ENCODE data around the gene COL1A1.
A peak's percentile ranks its signal among the peaks of the same experiment; 100 is the strongest.

COL1A1 gene

DNA sequence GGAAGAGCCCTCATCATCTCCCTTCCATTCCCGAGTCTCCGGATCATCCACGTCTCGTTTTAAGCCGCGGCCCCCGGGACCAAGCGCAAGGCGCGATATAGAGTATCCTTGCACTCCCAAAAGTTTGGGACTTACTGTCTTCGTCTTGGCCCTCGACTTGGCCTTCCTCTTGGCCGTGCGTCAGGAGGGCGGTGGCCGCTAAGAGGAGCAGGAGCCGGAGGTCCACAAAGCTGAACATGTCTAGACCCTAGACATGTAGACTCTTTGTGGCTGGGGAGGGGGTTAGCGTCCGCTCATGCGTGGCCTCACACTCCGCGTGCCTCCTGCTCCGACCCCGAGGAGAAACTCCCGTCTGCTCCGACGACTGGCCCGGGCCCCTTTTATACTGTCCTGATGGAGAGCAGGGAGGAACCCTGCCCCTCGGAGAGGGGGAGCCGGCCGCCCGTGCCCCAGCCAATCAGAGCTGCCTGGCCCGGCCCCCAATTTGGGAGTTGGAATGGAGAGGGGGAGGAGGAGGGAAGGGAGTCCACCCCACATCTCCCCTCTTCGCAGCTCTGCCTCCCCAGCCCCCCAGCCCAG lies at the start of gene COL1A1:
Gene COL1A1, minus strand, starts transcription at position 356 of the 579 bp plus-strand sequence. Its CDS starts 118 bp downstream, at position 238.
- TF ChIP-seq, protein P1, sequence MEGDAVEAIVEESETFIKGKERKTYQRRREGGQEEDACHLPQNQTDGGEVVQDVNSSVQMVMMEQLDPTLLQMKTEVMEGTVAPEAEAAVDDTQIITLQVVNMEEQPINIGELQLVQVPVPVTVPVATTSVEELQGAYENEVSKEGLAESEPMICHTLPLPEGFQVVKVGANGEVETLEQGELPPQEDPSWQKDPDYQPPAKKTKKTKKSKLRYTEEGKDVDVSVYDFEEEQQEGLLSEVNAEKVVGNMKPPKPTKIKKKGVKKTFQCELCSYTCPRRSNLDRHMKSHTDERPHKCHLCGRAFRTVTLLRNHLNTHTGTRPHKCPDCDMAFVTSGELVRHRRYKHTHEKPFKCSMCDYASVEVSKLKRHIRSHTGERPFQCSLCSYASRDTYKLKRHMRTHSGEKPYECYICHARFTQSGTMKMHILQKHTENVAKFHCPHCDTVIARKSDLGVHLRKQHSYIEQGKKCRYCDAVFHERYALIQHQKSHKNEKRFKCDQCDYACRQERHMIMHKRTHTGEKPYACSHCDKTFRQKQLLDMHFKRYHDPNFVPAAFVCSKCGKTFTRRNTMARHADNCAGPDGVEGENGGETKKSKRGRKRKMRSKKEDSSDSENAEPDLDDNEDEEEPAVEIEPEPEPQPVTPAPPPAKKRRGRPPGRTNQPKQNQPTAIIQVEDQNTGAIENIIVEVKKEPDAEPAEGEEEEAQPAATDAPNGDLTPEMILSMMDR (conservative IDR thresholded peaks at IDR 0.05; ENCODE audit: low read depth) = no peak
- POLR2A ChIA-PET (ENCODE audit: low non-redundant PET) = no interaction called here
- CTCF ChIA-PET = interaction anchor here (0.6 to 5.7 kb wide), 15 partner anchors 23 to 278 kb away, joined by 3 to 104 read pairs (median 4); partner anchors contain the start of genes RSAD1 and TMEM92
- peak within 1 kb of the TSS; percentile 93 for H3K27ac ChIP-seq
- DNase-seq (ENCODE audit: low spot score) = no peak

DNA sequence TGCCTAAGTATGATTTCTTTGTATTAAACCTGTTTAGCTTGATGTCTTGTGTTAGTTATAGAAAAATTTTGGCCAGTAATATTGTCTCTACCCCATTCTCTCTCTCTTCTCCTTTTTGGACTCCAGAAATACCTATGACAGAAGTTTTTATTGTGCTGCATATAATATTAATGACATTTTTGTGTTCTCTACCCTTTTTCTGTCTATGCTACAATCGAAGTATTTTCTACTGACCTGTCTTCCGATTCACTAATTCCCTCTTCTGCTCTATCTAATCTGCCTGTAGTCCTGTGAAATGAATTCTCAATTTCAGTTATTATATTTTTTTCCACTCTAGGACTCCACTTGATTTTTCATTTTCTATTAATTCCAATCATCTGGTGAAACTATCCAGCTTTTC lies 46.8 kb upstream of the COL1A1 start:
- H3K27ac ChIP-seq = no peak overlapping the region
- POLR2A ChIA-PET (ENCODE audit: low non-redundant PET) = no interaction called here
- CTCF ChIA-PET = interaction anchor here (0.6 kb wide), 1 partner anchor 35 kb away, joined by 5 read pairs; no protein-coding TSS in a partner anchor
- TF ChIP-seq, protein P1 (conservative IDR thresholded peaks at IDR 0.05; ENCODE audit: low read depth) = no peak
- no peak for DNase-seq (ENCODE audit: low spot score)

DNA sequence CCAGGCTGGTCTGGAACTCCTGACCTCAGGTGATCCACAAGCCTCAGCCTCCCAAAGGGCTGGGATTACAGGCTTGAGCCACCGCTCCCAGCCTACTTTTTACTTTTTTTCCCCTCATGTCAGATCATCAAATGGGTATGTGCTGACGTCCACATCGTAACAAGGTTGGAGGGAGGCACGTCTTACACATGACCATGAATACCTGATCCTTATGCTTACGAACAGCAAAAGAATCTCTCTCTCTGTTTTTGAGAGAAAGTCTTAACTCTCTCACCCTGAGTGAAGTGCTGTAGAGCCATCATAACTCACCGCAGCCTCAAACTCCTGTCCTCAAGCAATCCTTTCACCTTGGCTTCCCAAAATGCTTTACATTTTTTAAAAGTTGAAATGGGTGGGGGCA lies 43.3 kb upstream of the COL1A1 start:
- CTCF ChIA-PET = interaction anchor here (0.6 kb wide), 1 partner anchor 24 kb away, joined by 3 read pairs; no protein-coding TSS in a partner anchor
- POLR2A ChIA-PET (ENCODE audit: low non-redundant PET) = no interaction called here
- no peak for DNase-seq (ENCODE audit: low spot score)
- no peak overlapping the region for H3K27ac ChIP-seq
- TF ChIP-seq, protein P1 (conservative IDR thresholded peaks at IDR 0.05; ENCODE audit: low read depth) = no peak

DNA sequence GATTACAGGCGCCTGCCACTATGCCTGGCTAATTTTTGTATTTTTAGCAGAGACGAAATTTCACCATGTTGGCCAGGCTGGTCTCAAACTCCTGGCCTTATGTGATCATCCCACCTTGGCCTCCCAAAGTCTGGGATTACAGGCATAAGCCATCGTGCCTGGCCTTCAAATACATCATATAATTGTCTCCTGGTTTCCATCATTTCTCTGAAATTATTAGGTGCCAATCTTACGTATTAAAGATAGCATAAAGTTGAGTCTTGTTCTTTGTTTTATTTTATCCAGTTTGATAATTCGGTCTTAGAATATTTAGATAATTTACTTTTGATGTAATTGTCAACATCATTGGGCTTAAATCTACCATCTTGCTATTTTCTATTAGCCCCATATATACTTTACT lies 40.0 kb upstream of the COL1A1 start:
- DNase-seq (ENCODE audit: low spot score) = no peak
- TF ChIP-seq, protein P1 (conservative IDR thresholded peaks at IDR 0.05; ENCODE audit: low read depth) = no peak
- H3K27ac ChIP-seq = no peak overlapping the region
- CTCF ChIA-PET = interaction anchor here (1.3 kb wide), 1 partner anchor 41 kb away, joined by 5 read pairs; no protein-coding TSS in a partner anchor
- POLR2A ChIA-PET (ENCODE audit: low non-redundant PET) = no interaction called here

DNA sequence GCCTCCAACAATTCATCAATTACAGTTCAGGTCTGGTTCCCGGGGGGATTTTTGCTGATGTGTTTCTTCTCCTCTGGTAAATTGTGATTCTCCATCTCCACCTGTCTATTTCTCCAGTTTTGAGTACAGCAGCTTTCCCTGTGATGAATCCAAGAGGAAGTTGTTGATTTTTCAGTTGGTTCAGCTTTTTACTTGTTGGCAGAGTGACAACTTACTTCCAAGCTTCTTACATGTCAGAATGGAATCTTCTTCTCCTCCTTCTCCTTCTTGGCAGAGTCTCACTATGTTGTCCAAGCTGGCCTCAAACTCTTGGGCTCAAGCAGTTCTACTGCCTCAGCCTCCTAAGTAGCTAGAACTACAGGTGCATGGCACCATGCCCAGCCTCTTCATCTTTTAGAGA lies 39.4 kb upstream of the COL1A1 start:
- TF ChIP-seq, protein P1 (conservative IDR thresholded peaks at IDR 0.05; ENCODE audit: low read depth) = no peak
- POLR2A ChIA-PET (ENCODE audit: low non-redundant PET) = no interaction called here
- CTCF ChIA-PET = interaction anchor here (0.5 to 1.3 kb wide), 3 partner anchors 8 to 41 kb away, joined by 3 to 5 read pairs (median 3); no protein-coding TSS in a partner anchor
- no peak for DNase-seq (ENCODE audit: low spot score)
- H3K27ac ChIP-seq = no peak overlapping the region

DNA sequence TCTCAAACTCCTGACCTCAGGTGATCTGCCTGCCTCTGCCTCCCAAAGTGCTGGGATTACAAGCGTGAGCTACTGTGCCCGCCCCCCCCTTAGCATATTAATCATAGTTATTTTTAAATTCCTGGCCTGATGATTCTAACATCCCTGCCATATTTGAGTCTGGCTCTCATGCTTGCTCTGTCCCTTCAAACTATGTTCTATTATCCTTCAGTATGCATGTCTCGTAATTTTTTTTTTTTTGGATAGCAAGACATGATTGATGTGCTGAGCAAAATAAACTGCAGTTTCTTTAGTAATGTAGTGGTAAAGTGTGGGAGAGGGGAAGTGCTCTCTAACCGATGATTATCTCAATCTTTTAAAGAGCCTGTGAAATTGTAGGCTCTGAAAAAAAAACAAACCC lies 38.5 kb upstream of the COL1A1 start:
- CTCF ChIA-PET = interaction anchor here (0.6 to 1.3 kb wide), 3 partner anchors 22 to 354 kb away, joined by 3 to 5 read pairs (median 4); no protein-coding TSS in a partner anchor

More for the DNA sequence above, 38.5 kb upstream of the COL1A1 start:
- no peak for DNase-seq (ENCODE audit: low spot score)
- POLR2A ChIA-PET (ENCODE audit: low non-redundant PET) = no interaction called here
- TF ChIP-seq, protein P1 (conservative IDR thresholded peaks at IDR 0.05; ENCODE audit: low read depth) = no peak
- H3K27ac ChIP-seq = no peak overlapping the region

Data from RWPE1 (cell line).